C4-2B (cell line): ENCODE measurements around the gene ADARB2.

Experiments
- ZFX ChIP-seq: fragments of 450-650 bp; IDR thresholded peaks from 2 replicates; pipeline ENCODE4 v1.6.1; 2017
- TF ChIP-seq, protein P1 (sequence below): fragments of 450-650 bp; conservative IDR thresholded peaks from 2 replicates; pipeline ENCODE4 v1.5.1; 2017; ENCODE audit warnings: mild to moderate bottlenecking

- TF ChIP-seq, protein P1, sequence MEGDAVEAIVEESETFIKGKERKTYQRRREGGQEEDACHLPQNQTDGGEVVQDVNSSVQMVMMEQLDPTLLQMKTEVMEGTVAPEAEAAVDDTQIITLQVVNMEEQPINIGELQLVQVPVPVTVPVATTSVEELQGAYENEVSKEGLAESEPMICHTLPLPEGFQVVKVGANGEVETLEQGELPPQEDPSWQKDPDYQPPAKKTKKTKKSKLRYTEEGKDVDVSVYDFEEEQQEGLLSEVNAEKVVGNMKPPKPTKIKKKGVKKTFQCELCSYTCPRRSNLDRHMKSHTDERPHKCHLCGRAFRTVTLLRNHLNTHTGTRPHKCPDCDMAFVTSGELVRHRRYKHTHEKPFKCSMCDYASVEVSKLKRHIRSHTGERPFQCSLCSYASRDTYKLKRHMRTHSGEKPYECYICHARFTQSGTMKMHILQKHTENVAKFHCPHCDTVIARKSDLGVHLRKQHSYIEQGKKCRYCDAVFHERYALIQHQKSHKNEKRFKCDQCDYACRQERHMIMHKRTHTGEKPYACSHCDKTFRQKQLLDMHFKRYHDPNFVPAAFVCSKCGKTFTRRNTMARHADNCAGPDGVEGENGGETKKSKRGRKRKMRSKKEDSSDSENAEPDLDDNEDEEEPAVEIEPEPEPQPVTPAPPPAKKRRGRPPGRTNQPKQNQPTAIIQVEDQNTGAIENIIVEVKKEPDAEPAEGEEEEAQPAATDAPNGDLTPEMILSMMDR, result no peak
- no peak for TF ChIP-seq ZFX
Measured at GRCh38 chr10:1741450-1741849, 4.1 kb upstream of the ADARB2 start.
